Measurements from ENCODE around the gene ADARB1.

- TF ChIP-seq, protein P1, sequence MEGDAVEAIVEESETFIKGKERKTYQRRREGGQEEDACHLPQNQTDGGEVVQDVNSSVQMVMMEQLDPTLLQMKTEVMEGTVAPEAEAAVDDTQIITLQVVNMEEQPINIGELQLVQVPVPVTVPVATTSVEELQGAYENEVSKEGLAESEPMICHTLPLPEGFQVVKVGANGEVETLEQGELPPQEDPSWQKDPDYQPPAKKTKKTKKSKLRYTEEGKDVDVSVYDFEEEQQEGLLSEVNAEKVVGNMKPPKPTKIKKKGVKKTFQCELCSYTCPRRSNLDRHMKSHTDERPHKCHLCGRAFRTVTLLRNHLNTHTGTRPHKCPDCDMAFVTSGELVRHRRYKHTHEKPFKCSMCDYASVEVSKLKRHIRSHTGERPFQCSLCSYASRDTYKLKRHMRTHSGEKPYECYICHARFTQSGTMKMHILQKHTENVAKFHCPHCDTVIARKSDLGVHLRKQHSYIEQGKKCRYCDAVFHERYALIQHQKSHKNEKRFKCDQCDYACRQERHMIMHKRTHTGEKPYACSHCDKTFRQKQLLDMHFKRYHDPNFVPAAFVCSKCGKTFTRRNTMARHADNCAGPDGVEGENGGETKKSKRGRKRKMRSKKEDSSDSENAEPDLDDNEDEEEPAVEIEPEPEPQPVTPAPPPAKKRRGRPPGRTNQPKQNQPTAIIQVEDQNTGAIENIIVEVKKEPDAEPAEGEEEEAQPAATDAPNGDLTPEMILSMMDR (IDR thresholded peaks at IDR 0.05) = no peak
- TF ChIP-seq E2F4 (CRISPR knock-in tag; IDR thresholded peaks at IDR 0.05; ENCODE audit: borderline replicate concordance, low read depth) (no peak), ELF4 (CRISPR knock-in tag; IDR thresholded peaks at IDR 0.05; ENCODE audit: low read depth) (no peak), ESRRA (CRISPR knock-in tag; IDR thresholded peaks at IDR 0.05; ENCODE audit: borderline replicate concordance) (no peak), ATF2 (CRISPR knock-in tag; IDR thresholded peaks at IDR 0.05; ENCODE audit: borderline replicate concordance, low read depth) (no peak), PREB (CRISPR knock-in tag; IDR thresholded peaks at IDR 0.05; ENCODE audit: borderline replicate concordance) (no peak), FOXJ3 (CRISPR knock-in tag; IDR thresholded peaks at IDR 0.05; ENCODE audit: borderline replicate concordance) (no peak), ETV6 (CRISPR knock-in tag; IDR thresholded peaks at IDR 0.05) (no peak), NR2C2 (CRISPR knock-in tag; IDR thresholded peaks at IDR 0.05) (no peak), CREB1 (CRISPR knock-in tag; IDR thresholded peaks at IDR 0.05) (no peak), NR1H2 (CRISPR knock-in tag; IDR thresholded peaks at IDR 0.05) (no peak)
- TF ChIP-seq, protein P2, sequence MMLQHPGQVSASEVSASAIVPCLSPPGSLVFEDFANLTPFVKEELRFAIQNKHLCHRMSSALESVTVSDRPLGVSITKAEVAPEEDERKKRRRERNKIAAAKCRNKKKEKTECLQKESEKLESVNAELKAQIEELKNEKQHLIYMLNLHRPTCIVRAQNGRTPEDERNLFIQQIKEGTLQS (CRISPR knock-in tag; conservative IDR thresholded peaks at IDR 0.05) = no peak
These were observed 40.1 kb downstream of the ADARB1 start for GRCh38 chr21:45114475-45114874.

All from WTC11 (cell line).